ENCODE data around the gene CELF1.
A peak's percentile ranks its signal among the peaks of the same experiment; 100 is the strongest.
"Not testable (repeated sequence)": the region's sequence is repeated elsewhere in the genome, so short reads cannot be mapped to it uniquely, and the experiment has no call there.

The CELF1 gene

DNA sequence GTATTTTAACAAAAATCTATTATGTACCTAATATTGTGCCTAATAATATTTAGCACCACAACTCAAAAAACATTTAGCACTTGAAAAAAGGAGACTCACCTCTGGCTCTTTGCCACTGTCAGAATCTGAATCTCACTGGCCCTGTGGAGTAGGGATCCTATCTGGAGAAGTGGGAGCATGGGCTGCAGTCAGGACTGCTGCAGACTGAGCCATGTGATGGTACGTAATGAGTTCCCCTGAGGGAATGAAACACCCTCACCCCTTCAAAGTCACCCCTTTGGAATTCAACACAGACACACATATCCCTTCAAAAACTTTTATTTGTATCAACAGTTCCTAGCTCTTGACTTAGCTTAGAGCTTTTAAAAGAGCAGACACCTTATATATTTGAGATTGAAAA, 19.0 kb upstream of the CELF1 start:
- Histone ChIP-seq H3K4me3 (ENCODE audit: low read length) (no peak overlapping the region), H3K36me3 (ENCODE audit: insufficient read depth, low read length) (peaks cover 44% of the 10 kb centered on the region), H3K27me3 (ENCODE audit: control insufficient read depth, insufficient read depth, low read length) (no peaks in the 10 kb centered on the region), H3K9me3 (replicated peaks; ENCODE audit: low read length) (no peaks in the 10 kb centered on the region), H3K9ac (ENCODE audit: low read depth, low read length) (peak overlapping the region; percentile 55), H3K4me2 (ENCODE audit: low read length) (peak overlapping the region; percentile 42), H3K4me1 (ENCODE audit: control insufficient read depth, insufficient read depth, low read length) (peaks cover 21% of the 10 kb centered on the region)

- peaks cover 42% of the 10 kb centered on the region for H3K36me3 ChIP-seq (ENCODE audit: insufficient read depth, low read length)
- H3K4me1 ChIP-seq (ENCODE audit: control insufficient read depth, insufficient read depth, low read length): peaks cover 21% of the 10 kb centered on the region
- no peak overlapping the region for H3K4me2 ChIP-seq (ENCODE audit: low read length)
- no peaks in the 10 kb centered on the region for H3K27me3 ChIP-seq (ENCODE audit: control insufficient read depth, insufficient read depth, low read length)
- no peak overlapping the region for H3K9ac ChIP-seq (ENCODE audit: low read depth, low read length)
- H3K9me3 ChIP-seq (replicated peaks; ENCODE audit: low read length): no peaks in the 10 kb centered on the region
- H3K4me3 ChIP-seq (ENCODE audit: low read length): no peak overlapping the region
Measured at GRCh38 chr11:47571357-47571729, 18.4 kb upstream of the CELF1 start.

- no peak overlapping the region for H3K4me2 ChIP-seq (ENCODE audit: low read length)
- no peak overlapping the region for H3K9ac ChIP-seq (ENCODE audit: low read depth, low read length)
- no peak overlapping the region for H3K4me3 ChIP-seq (ENCODE audit: low read length)
- no peaks in the 10 kb centered on the region for H3K9me3 ChIP-seq (replicated peaks; ENCODE audit: low read length)
- peaks cover 21% of the 10 kb centered on the region for H3K4me1 ChIP-seq (ENCODE audit: control insufficient read depth, insufficient read depth, low read length)
- no peaks in the 10 kb centered on the region for H3K27me3 ChIP-seq (ENCODE audit: control insufficient read depth, insufficient read depth, low read length)
- peaks cover 42% of the 10 kb centered on the region for H3K36me3 ChIP-seq (ENCODE audit: insufficient read depth, low read length)
Measured at GRCh38 chr11:47570651-47571356, 17.9 kb upstream of the CELF1 start.

GRCh38 chr11:47569646-47570045, 16.7 kb upstream of the CELF1 start:
- Histone ChIP-seq H3K9me3 (replicated peaks; ENCODE audit: low read length) (no peaks in the 10 kb centered on the region), H3K36me3 (ENCODE audit: insufficient read depth, low read length) (peaks cover 38% of the 10 kb centered on the region), H3K4me2 (ENCODE audit: low read length) (no peak overlapping the region), H3K4me3 (ENCODE audit: low read length) (no peak overlapping the region), H3K4me1 (ENCODE audit: control insufficient read depth, insufficient read depth, low read length) (peaks cover 26% of the 10 kb centered on the region), H3K27me3 (ENCODE audit: control insufficient read depth, insufficient read depth, low read length) (no peaks in the 10 kb centered on the region), H3K9ac (ENCODE audit: low read depth, low read length) (no peak overlapping the region)

DNA sequence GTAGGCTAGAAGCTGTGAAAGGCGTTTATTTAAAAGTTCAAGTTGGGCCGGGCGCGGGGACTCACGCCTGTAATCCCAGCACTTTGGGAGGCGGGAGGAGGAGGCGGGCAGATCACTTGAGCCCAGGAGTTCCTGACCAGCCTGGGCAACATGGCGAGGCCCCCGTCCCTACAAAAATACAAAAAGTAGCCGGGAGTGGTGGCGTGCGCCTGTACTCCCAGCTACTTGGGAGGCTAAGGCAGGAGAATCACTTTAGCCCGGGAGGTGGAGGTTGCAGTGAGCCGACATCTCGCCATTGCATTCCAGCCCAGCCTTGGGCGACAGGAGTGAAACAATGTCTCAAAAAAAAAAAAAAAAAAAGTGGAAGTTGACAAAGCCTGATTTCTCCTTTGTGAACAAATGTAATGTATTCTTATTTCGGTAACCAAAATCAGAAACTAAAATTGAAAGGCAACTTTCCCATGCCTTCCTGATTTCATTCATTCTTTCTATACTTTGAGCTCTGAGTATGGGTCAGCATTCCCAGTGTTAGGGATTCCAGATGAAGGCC, 13.3 kb upstream of the CELF1 start:
- H3K4me2 ChIP-seq (ENCODE audit: low read length): peak overlapping the region; percentile 99
- peaks cover 8% of the 10 kb centered on the region for H3K4me1 ChIP-seq (ENCODE audit: control insufficient read depth, insufficient read depth, low read length)
- H3K4me3 ChIP-seq (ENCODE audit: low read length): peak overlapping the region; percentile 99
- H3K36me3 ChIP-seq (ENCODE audit: insufficient read depth, low read length): peaks cover 9% of the 10 kb centered on the region
- H3K9ac ChIP-seq (ENCODE audit: low read depth, low read length): peak overlapping the region; percentile 99
- H3K27me3 ChIP-seq (ENCODE audit: control insufficient read depth, insufficient read depth, low read length): no peaks in the 10 kb centered on the region
- H3K9me3 ChIP-seq (replicated peaks; ENCODE audit: low read length): no peaks in the 10 kb centered on the region

GRCh38 chr11:47565340-47566148, 12.6 kb upstream of the CELF1 start, which contains the start of gene PTPMT1:
Gene PTPMT1, plus strand, starts transcription at chr11:47565599. Its CDS starts 24 bp downstream, at chr11:47565623.
- peaks cover 8% of the 10 kb centered on the region for H3K4me1 ChIP-seq (ENCODE audit: control insufficient read depth, insufficient read depth, low read length)
- H3K4me3 ChIP-seq (ENCODE audit: low read length): peak within 1 kb of the TSS; percentile 99
- H3K27me3 ChIP-seq (ENCODE audit: control insufficient read depth, insufficient read depth, low read length): no peaks in the 10 kb centered on the region

GRCh38 chr11:47564933-47565339, 12.0 kb upstream of the CELF1 start:
- Histone ChIP-seq H3K36me3 (ENCODE audit: insufficient read depth, low read length) (peaks cover 6% of the 10 kb centered on the region), H3K9ac (ENCODE audit: low read depth, low read length) (peak overlapping the region; percentile 99), H3K4me3 (ENCODE audit: low read length) (peak overlapping the region; percentile 99), H3K27me3 (ENCODE audit: control insufficient read depth, insufficient read depth, low read length) (no peaks in the 10 kb centered on the region), H3K4me1 (ENCODE audit: control insufficient read depth, insufficient read depth, low read length) (peaks cover 8% of the 10 kb centered on the region), H3K9me3 (replicated peaks; ENCODE audit: low read length) (no peaks in the 10 kb centered on the region), H3K4me2 (ENCODE audit: low read length) (peak overlapping the region; percentile 99)

More at GRCh38 chr11:47565340-47566148, 12.6 kb upstream of the CELF1 start, which contains the start of gene PTPMT1:
- Histone ChIP-seq H3K4me2 (ENCODE audit: low read length) (peak within 1 kb of the TSS; percentile 99), H3K9ac (ENCODE audit: low read depth, low read length) (peak within 1 kb of the TSS; percentile 99), H3K9me3 (replicated peaks; ENCODE audit: low read length) (no peaks in the 10 kb centered on the region), H3K36me3 (ENCODE audit: insufficient read depth, low read length) (peaks cover 6% of the 10 kb centered on the region)

DNA sequence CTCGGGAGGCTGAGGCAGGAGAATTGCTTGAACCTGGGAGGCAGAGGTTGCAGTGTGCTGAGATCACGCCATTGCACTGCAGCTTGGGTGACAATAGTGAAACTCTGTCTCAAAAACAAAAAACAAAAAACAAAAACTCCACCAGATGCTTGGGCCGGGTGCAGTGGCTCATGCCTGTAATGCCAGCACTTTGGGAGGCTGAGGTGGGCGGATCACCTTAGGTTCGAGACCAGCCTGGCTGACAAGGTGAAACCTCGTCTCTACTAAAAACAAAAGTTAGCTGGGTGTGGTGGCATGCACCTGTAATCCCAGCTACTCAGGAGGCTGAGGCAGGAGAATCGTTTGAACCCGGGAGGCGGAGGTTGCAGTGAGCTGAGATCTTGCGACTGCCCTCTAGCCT, 11.4 kb upstream of the CELF1 start:
- H3K27me3 ChIP-seq (ENCODE audit: control insufficient read depth, insufficient read depth, low read length); H3K4me1 ChIP-seq (ENCODE audit: control insufficient read depth, insufficient read depth, low read length); H3K9ac ChIP-seq (ENCODE audit: low read depth, low read length); H3K9me3 ChIP-seq (replicated peaks; ENCODE audit: low read length); H3K36me3 ChIP-seq (ENCODE audit: insufficient read depth, low read length); H3K4me3 ChIP-seq (ENCODE audit: low read length): not testable (repeated sequence)
- peak overlapping the region; percentile 99 for H3K4me2 ChIP-seq (ENCODE audit: low read length)

DNA sequence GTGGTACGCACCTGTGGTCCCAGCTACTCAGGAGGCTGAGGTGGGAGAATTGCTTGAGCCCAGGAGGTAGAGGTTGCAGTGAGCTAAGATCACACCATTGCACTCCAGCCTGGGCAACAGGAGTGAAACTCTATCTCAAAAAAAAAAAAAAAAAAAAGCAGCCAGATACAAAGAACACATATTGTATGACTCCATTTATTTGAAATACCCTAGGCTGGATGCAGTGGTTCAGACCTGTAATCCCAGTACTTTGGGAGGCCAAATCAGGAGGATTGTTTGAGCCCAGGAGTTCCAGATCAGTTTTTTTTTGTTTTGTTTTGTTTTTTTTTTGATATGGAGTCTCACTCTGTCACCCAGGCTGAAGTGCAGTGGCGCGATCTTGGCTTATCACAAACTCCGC, 9.5 kb upstream of the CELF1 start:
- H3K4me3 ChIP-seq (ENCODE audit: low read length); H3K4me1 ChIP-seq (ENCODE audit: control insufficient read depth, insufficient read depth, low read length); H3K9me3 ChIP-seq (replicated peaks; ENCODE audit: low read length); H3K36me3 ChIP-seq (ENCODE audit: insufficient read depth, low read length); H3K27me3 ChIP-seq (ENCODE audit: control insufficient read depth, insufficient read depth, low read length); H3K9ac ChIP-seq (ENCODE audit: low read depth, low read length); H3K4me2 ChIP-seq (ENCODE audit: low read length): not testable (repeated sequence)

GRCh38 chr11:47560426-47560825, 7.5 kb upstream of the CELF1 start:
- Histone ChIP-seq H3K27me3 (ENCODE audit: control insufficient read depth, insufficient read depth, low read length) (no peaks in the 10 kb centered on the region), H3K4me2 (ENCODE audit: low read length) (no peak overlapping the region), H3K9ac (ENCODE audit: low read depth, low read length) (no peak overlapping the region), H3K9me3 (replicated peaks; ENCODE audit: low read length) (no peaks in the 10 kb centered on the region), H3K36me3 (ENCODE audit: insufficient read depth, low read length) (no peaks in the 10 kb centered on the region), H3K4me1 (ENCODE audit: control insufficient read depth, insufficient read depth, low read length) (peaks cover 8% of the 10 kb centered on the region), H3K4me3 (ENCODE audit: low read length) (no peak overlapping the region)

DNA sequence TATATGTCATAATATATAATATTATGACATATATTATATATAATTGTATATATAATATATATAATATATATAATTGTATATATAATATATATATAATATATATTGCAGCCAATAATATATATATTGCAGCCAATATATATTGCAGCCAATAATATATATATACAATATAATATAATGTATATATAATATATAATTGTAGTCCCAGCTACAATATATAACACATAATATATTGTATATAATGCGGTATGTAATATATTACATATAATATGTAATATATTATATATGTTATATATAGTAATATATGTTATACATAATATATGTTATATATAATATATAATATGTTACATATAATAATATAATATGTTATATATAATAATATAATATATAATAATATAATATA, 5.8 kb upstream of the CELF1 start:
- H3K36me3 ChIP-seq (ENCODE audit: insufficient read depth, low read length): no peaks in the 10 kb centered on the region
- H3K4me1 ChIP-seq (ENCODE audit: control insufficient read depth, insufficient read depth, low read length): peaks cover under 1% of the 10 kb centered on the region
- H3K9ac ChIP-seq (ENCODE audit: low read depth, low read length): no peak overlapping the region
- H3K4me2 ChIP-seq (ENCODE audit: low read length): no peak overlapping the region
- H3K9me3 ChIP-seq (replicated peaks; ENCODE audit: low read length): no peaks in the 10 kb centered on the region
- no peak overlapping the region for H3K4me3 ChIP-seq (ENCODE audit: low read length)
- no peaks in the 10 kb centered on the region for H3K27me3 ChIP-seq (ENCODE audit: control insufficient read depth, insufficient read depth, low read length)
